K562 (cell line): ENCODE data around the gene PYGO2. TPM values are rescaled to one million over a fixed set of nuclear protein-coding genes. Genes with fewer than 3 reads are reported as not detected.

ENCODE experiments used
- CREB1 ChIP-seq, 2 experiments: sonication (generic) in 1 of 2; formaldehyde crosslinking in 1 of 2; IDR thresholded peaks; 2 replicates each; pipeline versions ENCODE4 v1.6.1 to v1.8.0; 2012 to 2022; ENCODE audit warnings: inconsistent platforms in 1 of 2, mild to moderate bottlenecking in 1 of 2, missing genetic modification reagents in 1 of 2, moderate library complexity in 1 of 2
- DIDO1 ChIP-seq: fragments of 450-650 bp; IDR thresholded peaks from 2 replicates; pipeline ENCODE4 v1.6.1; 2016; ENCODE audit warnings: low read depth, missing biosample characterization, missing genetic modification characterization
- DPF2 ChIP-seq: fragments of 450-650 bp; IDR thresholded peaks from 2 replicates; pipeline ENCODE4 v1.6.1; 2016
- EGR1 ChIP-seq: fragments of 450-650 bp; conservative IDR thresholded peaks from 2 replicates; pipeline ENCODE4 v1.6.1; 2017; ENCODE audit warnings: mild to moderate bottlenecking
- ELF4 ChIP-seq: fragments of 450-650 bp; formaldehyde crosslinking; IDR thresholded peaks from 2 replicates; pipeline ENCODE4 v1.4.0; 2022; ENCODE audit warnings: missing genetic modification characterization
- ETV5 ChIP-seq: sonication (generic); formaldehyde crosslinking; IDR thresholded peaks from 2 replicates; pipeline ENCODE4 v1.4.0; 2020; ENCODE audit warnings: low read depth, mild to moderate bottlenecking, missing genetic modification reagents
- FOS ChIP-seq: IDR thresholded peaks from 3 replicates; pipeline ENCODE4 v1.6.1; 2011; ENCODE audit not compliant: insufficient read length; ENCODE audit errors: extremely low read depth
- HDAC1 ChIP-seq, 2 experiments: fragments of 450-650 bp; IDR thresholded peaks; 2 replicates each; pipeline ENCODE4 v1.6.1; 2016 to 2017; ENCODE audit warnings: inconsistent platforms in 1 of 2, mild to moderate bottlenecking in 1 of 2, moderate library complexity in 1 of 2
- HOXB6 ChIP-seq: fragments of 250-450 bp; sonication (Bioruptor Pico); IDR thresholded peaks from 2 replicates; pipeline ENCODE4 v1.5.1; 2022; ENCODE audit warnings: mild to moderate bottlenecking, borderline replicate concordance
- IRF2 ChIP-seq: sonication (generic); formaldehyde crosslinking; IDR thresholded peaks from 2 replicates; pipeline ENCODE4 v1.8.1; 2022; ENCODE audit warnings: mild to moderate bottlenecking, missing genetic modification reagents
- KAT7 ChIP-seq: sonication (generic); formaldehyde crosslinking; IDR thresholded peaks from 2 replicates; pipeline ENCODE4 v1.8.0; 2022; ENCODE audit warnings: missing genetic modification reagents, mild to moderate bottlenecking, borderline replicate concordance
- MTA3 ChIP-seq: fragments of 450-650 bp; formaldehyde crosslinking; IDR thresholded peaks from 2 replicates; pipeline ENCODE4 v1.6.1; 2017; ENCODE audit warnings: mild to moderate bottlenecking, borderline replicate concordance
- NFIC ChIP-seq: fragments of 450-650 bp; IDR thresholded peaks from 2 replicates; pipeline ENCODE4 v1.6.1; 2017; ENCODE audit warnings: mild to moderate bottlenecking, inconsistent platforms
- PHF20 ChIP-seq: fragments of 450-650 bp; IDR thresholded peaks from 2 replicates; pipeline ENCODE4 v1.6.1; 2018; ENCODE audit not compliant: partially characterized antibody
- PML ChIP-seq: IDR thresholded peaks from 2 replicates; pipeline ENCODE4 v1.6.1; 2012; ENCODE audit warnings: low read length, inconsistent platforms
- SPI1 ChIP-seq: IDR thresholded peaks from 2 replicates; pipeline ENCODE4 v1.6.1; 2011; ENCODE audit warnings: low read depth, low read length, control low read depth, borderline replicate concordance
- XRCC4 ChIP-seq: IDR thresholded peaks from one replicate; pipeline ENCODE4 v1.6.1; 2011; ENCODE audit not compliant: insufficient read depth, insufficient read length; ENCODE audit errors: extremely low read depth
- ZEB2 ChIP-seq: fragments of 450-650 bp; IDR thresholded peaks from 2 replicates; pipeline ENCODE4 v1.6.1; 2016
- ZNF699 ChIP-seq: fragments of 250-450 bp; sonication (Bioruptor Pico); IDR thresholded peaks from 2 replicates; pipeline ENCODE4 v1.8.0; 2021; ENCODE audit warnings: mild to moderate bottlenecking, moderate library complexity; ENCODE audit not compliant: insufficient replicate concordance
- polyA plus RNA-seq, 8 experiments: library from polyadenylated mRNA; depleted of rRNA in 4 of 8; stranded (reverse) in 5 of 8; unstranded in 3 of 8; fragments of >200 nt; fragmentation: Nextera tagmentation in 2 of 8; fragmentation: Illumina TruSeq in 1 of 8; extraction: Ambion mirVana in 2 of 8; extraction: Trizol in 1 of 8; gene quantifications; 2 replicates each; pipeline versions ENCODE4 v1.2.1 to v1.2.3, GENCODE V29; 2011 to 2014; ENCODE audit warnings: inconsistent platforms in 1 of 8, missing spikeins in 1 of 8
- total RNA-seq, 7 experiments: library from RNA; depleted of rRNA in 6 of 7; stranded (reverse); fragments of >200 nt in 6 of 7; fragmentation: Illumina TruSeq in 2 of 7; extraction: Trizol in 2 of 7; gene quantifications; 2 replicates each; pipeline versions ENCODE4 v1.2.1 to v1.2.3, GENCODE V29; 2011 to 2021; ENCODE audit warnings: low replicate concordance in 1 of 7
- TF ChIP-seq, protein P1 (sequence below): conservative IDR thresholded peaks from 2 replicates; pipeline ENCODE4 v1.6.1; 2011; ENCODE audit warnings: low read depth, mild to moderate bottlenecking, low read length; ENCODE audit not compliant: control insufficient read depth
- TF ChIP-seq, protein P2 (sequence below): sonication (generic); formaldehyde crosslinking; IDR thresholded peaks from 2 replicates; pipeline ENCODE4 v1.9.0; 2022; ENCODE audit warnings: mild to moderate bottlenecking, missing genetic modification reagents
- TF ChIP-seq, protein P3 (sequence below): sonication (generic); formaldehyde crosslinking; IDR thresholded peaks from 2 replicates; pipeline ENCODE4 v1.8.0; 2022; ENCODE audit warnings: missing genetic modification reagents, mild to moderate bottlenecking, borderline replicate concordance
- TF ChIP-seq, protein P4 (sequence below): fragments of 250-450 bp; sonication (Bioruptor Pico); IDR thresholded peaks from 2 replicates; pipeline ENCODE4 v1.4.0; 2020; ENCODE audit warnings: mild to moderate bottlenecking, moderate library complexity

Gene PYGO2
- total and polyA plus RNA-seq, 9 of the 15 experiments (the other 6 are each of a cell fraction or from before 2014, with no cell fraction given), result 8.3 to 36.2 (median 18.2) TPM

DNA sequence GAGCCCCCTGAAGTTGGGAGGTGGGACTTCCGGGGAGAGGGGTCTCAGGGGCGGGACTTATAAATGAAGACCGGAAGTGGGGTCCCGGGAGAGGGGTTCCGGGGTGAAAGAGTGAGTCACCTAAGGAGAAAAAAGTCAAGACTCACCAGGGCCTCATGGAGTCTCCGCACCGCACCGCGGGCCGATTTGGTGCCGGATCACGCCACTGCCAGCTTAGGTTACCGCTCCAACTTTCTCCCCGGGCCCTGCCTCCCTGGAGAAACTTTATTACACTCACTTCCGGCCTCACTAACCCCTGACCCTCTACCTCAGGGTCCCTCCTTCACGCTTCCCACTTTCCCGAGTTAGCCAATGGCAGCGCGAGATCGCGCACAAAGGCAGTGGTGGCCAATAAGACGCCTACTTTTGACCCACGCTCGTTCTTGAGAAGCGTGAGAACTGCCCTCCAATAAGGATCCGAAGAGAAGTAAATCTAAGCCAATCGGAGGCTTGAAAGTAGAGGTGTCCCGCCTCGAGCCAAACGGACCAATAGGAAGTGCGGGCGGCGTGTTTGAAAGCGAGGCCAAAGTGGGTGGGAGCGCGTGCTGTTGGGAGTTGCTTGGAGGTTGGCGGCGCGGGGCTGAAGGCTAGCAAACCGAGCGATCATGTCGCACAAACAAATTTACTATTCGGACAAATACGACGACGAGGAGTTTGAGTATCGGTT lies 12.7 kb upstream of the PYGO2 start, which contains the start of gene CKS1B (continued):
- TF ChIP-seq, protein P1, sequence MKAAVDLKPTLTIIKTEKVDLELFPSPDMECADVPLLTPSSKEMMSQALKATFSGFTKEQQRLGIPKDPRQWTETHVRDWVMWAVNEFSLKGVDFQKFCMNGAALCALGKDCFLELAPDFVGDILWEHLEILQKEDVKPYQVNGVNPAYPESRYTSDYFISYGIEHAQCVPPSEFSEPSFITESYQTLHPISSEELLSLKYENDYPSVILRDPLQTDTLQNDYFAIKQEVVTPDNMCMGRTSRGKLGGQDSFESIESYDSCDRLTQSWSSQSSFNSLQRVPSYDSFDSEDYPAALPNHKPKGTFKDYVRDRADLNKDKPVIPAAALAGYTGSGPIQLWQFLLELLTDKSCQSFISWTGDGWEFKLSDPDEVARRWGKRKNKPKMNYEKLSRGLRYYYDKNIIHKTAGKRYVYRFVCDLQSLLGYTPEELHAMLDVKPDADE, result 0 out of 2 replicates have a peak, but pooled peaks have one; percentile 60
- TF ChIP-seq EGR1 (peak; percentile 78), HOXB6 (CRISPR knock-in tag) (no peak), ELF4 (CRISPR knock-in tag) (0 out of 2 replicates have a peak, but pooled peaks have one; percentile 34), KAT7 (CRISPR knock-in tag) (0 out of 2 replicates have a peak, but pooled peaks have one; percentile 19), XRCC4 (no peak), IRF2 (CRISPR knock-in tag) (no peak), HDAC1 (IDR thresholded peaks at IDR 0.05) (peak in 1 of 2 experiments; percentile 100; a peak in 2 of 4 replicates), SPI1 (peak; percentile 43; the same call in 1 of the 2 replicates), NFIC (no peak), DIDO1 (tag) (0 out of 2 replicates have a peak, but pooled peaks have one; percentile 13), CREB1 (IDR thresholded peaks at IDR 0.05) (peak; percentile 56; the same call in 1 of the 2 replicates), CREB1 (CRISPR knock-in tag; IDR thresholded peaks at IDR 0.05) (peak; percentile 72), PML (peak; percentile 81; the same call in 1 of the 2 replicates), DPF2 (peak; percentile 51; the same call in 1 of the 2 replicates), ZNF699 (CRISPR knock-in tag) (no peak), MTA3 (peak; percentile 73; the same call in 1 of the 2 replicates), ETV5 (CRISPR knock-in tag) (peak; percentile 90), ZEB2 (no peak), FOS (peak; percentile 97), PHF20 (peak; percentile 73)
- TF ChIP-seq, protein P2, sequence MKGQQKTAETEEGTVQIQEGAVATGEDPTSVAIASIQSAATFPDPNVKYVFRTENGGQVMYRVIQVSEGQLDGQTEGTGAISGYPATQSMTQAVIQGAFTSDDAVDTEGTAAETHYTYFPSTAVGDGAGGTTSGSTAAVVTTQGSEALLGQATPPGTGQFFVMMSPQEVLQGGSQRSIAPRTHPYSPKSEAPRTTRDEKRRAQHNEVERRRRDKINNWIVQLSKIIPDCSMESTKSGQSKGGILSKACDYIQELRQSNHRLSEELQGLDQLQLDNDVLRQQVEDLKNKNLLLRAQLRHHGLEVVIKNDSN (CRISPR knock-in tag), result peak; percentile 70
- TF ChIP-seq, protein P3, sequence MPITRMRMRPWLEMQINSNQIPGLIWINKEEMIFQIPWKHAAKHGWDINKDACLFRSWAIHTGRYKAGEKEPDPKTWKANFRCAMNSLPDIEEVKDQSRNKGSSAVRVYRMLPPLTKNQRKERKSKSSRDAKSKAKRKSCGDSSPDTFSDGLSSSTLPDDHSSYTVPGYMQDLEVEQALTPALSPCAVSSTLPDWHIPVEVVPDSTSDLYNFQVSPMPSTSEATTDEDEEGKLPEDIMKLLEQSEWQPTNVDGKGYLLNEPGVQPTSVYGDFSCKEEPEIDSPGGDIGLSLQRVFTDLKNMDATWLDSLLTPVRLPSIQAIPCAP, result peak; percentile 70; the same call in 1 of the 2 replicates
- TF ChIP-seq, protein P4, sequence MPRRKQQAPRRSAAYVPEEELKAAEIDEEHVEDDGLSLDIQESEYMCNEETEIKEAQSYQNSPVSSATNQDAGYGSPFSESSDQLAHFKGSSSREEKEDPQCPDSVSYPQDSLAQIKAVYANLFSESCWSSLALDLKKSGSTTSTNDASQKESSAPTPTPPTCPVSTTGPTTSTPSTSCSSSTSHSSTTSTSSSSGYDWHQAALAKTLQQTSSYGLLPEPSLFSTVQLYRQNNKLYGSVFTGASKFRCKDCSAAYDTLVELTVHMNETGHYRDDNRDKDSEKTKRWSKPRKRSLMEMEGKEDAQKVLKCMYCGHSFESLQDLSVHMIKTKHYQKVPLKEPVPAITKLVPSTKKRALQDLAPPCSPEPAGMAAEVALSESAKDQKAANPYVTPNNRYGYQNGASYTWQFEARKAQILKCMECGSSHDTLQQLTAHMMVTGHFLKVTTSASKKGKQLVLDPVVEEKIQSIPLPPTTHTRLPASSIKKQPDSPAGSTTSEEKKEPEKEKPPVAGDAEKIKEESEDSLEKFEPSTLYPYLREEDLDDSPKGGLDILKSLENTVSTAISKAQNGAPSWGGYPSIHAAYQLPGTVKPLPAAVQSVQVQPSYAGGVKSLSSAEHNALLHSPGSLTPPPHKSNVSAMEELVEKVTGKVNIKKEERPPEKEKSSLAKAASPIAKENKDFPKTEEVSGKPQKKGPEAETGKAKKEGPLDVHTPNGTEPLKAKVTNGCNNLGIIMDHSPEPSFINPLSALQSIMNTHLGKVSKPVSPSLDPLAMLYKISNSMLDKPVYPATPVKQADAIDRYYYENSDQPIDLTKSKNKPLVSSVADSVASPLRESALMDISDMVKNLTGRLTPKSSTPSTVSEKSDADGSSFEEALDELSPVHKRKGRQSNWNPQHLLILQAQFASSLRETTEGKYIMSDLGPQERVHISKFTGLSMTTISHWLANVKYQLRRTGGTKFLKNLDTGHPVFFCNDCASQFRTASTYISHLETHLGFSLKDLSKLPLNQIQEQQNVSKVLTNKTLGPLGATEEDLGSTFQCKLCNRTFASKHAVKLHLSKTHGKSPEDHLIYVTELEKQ, result no peak
